HEK293 (cell line): ENCODE data around the gene KLF2.

Experiments used
- CTCF ChIA-PET: fragments of 350-600 bp; formaldehyde crosslinking; extraction: SDS; loops from one replicate; lab custom pipeline; 2021; ENCODE audit warnings: antibody characterized with exemption; lab: Yijun Ruan, JAX
- POLR2A ChIA-PET: fragments of 300-600 bp; formaldehyde crosslinking; extraction: SDS; loops from one replicate; lab custom pipeline; 2020; ENCODE audit warnings: antibody characterized with exemption, inconsistent platforms; lab: Yijun Ruan, JAX
- H3K27ac ChIP-seq: fragments of 200-500 bp; sonication (Bioruptor generic); 2 replicates; pipeline ENCODE4 v1.5.1; 2014; ENCODE audit warnings: low read depth, low read length, control low read depth, inconsistent platforms; ENCODE audit errors: extremely low read depth
- H3K36me3 ChIP-seq, 2 experiments: fragments of 200-500 bp in 1 of 2; sonication (Bioruptor generic) in 1 of 2; 1 replicate in 1 of 2; 2 replicates in 1 of 2; pipeline ENCODE4 v1.5.1; 2014 to 2017; ENCODE audit warnings: inconsistent platforms in 2 of 2, low read length in 2 of 2; ENCODE audit not compliant: control insufficient read depth in 2 of 2, insufficient read depth in 1 of 2
- H3K4me1 ChIP-seq: fragments of 200-500 bp; sonication (Bioruptor generic); 2 replicates; pipeline ENCODE4 v1.5.1; 2014; ENCODE audit warnings: mild to moderate bottlenecking, low read length, inconsistent platforms; ENCODE audit not compliant: control insufficient read depth, insufficient read depth
- H3K4me3 ChIP-seq: 2 replicates; pipeline ENCODE4 v1.5.1; 2011; ENCODE audit warnings: low read depth, mild to moderate bottlenecking, control low read depth, low read length, moderate library complexity
- H3K9me3 ChIP-seq: fragments of 200-500 bp; sonication (Bioruptor generic); 2 replicates; pipeline ENCODE4 v1.5.1; 2014; ENCODE audit warnings: low read depth, low read length, inconsistent platforms; ENCODE audit not compliant: control insufficient read depth, insufficient read depth
- GLIS1 ChIP-seq: fragments of 450-650 bp; formaldehyde crosslinking; IDR thresholded peaks from 2 replicates; pipeline ENCODE4 v1.5.1; 2016; ENCODE audit warnings: missing biosample characterization, missing genetic modification characterization
- KLF10 ChIP-seq: fragments of 450-650 bp; IDR thresholded peaks from 2 replicates; pipeline ENCODE4 v1.5.1; 2018; ENCODE audit warnings: missing biosample characterization, mild to moderate bottlenecking, missing genetic modification characterization
- KLF8 ChIP-seq: fragments of 450-650 bp; formaldehyde crosslinking; IDR thresholded peaks from 2 replicates; pipeline ENCODE4 v1.5.1; 2016; ENCODE audit warnings: missing biosample characterization, missing genetic modification characterization
- ZBTB21 ChIP-seq: fragments of 450-650 bp; formaldehyde crosslinking; IDR thresholded peaks from 2 replicates; pipeline ENCODE4 v1.5.1; 2017; ENCODE audit warnings: missing biosample characterization, missing genetic modification characterization
- ZNF10 ChIP-seq: fragments of 450-650 bp; formaldehyde crosslinking; IDR thresholded peaks from 2 replicates; pipeline ENCODE4 v1.5.1; 2017; ENCODE audit warnings: missing biosample characterization, missing genetic modification characterization
- ZNF157 ChIP-seq: fragments of 450-650 bp; formaldehyde crosslinking; IDR thresholded peaks from 2 replicates; pipeline ENCODE4 v1.5.1; 2016; ENCODE audit warnings: missing biosample characterization, missing genetic modification characterization
- ZNF239 ChIP-seq: fragments of 450-650 bp; formaldehyde crosslinking; IDR thresholded peaks from 2 replicates; pipeline ENCODE4 v1.5.1; 2016; ENCODE audit warnings: missing biosample characterization, missing genetic modification characterization
- ZNF24 ChIP-seq: fragments of 450-650 bp; formaldehyde crosslinking; IDR thresholded peaks from 2 replicates; pipeline ENCODE4 v1.5.1; 2016; ENCODE audit warnings: missing biosample characterization, missing genetic modification characterization
- ZNF362 ChIP-seq: fragments of 450-650 bp; formaldehyde crosslinking; IDR thresholded peaks from 2 replicates; pipeline ENCODE4 v1.5.1; 2016; ENCODE audit warnings: missing biosample characterization, missing genetic modification characterization
- ZNF366 ChIP-seq: fragments of 450-650 bp; formaldehyde crosslinking; conservative IDR thresholded peaks from 2 replicates; pipeline ENCODE4 v1.5.1; 2016; ENCODE audit warnings: missing biosample characterization, missing genetic modification characterization
- ZNF558 ChIP-seq: fragments of 450-650 bp; formaldehyde crosslinking; IDR thresholded peaks from 2 replicates; pipeline ENCODE4 v1.5.1; 2016; ENCODE audit warnings: missing biosample characterization, missing genetic modification characterization
- ZSCAN30 ChIP-seq: fragments of 450-650 bp; IDR thresholded peaks from 2 replicates; pipeline ENCODE4 v1.5.1; 2018; ENCODE audit warnings: missing biosample characterization, mild to moderate bottlenecking, missing genetic modification characterization, moderate library complexity
- TF ChIP-seq, protein P1 (sequence below): fragments of 450-650 bp; formaldehyde crosslinking; IDR thresholded peaks from 2 replicates; pipeline ENCODE4 v1.5.1; 2016; ENCODE audit warnings: missing biosample characterization, missing genetic modification characterization

The KLF2 gene

DNA sequence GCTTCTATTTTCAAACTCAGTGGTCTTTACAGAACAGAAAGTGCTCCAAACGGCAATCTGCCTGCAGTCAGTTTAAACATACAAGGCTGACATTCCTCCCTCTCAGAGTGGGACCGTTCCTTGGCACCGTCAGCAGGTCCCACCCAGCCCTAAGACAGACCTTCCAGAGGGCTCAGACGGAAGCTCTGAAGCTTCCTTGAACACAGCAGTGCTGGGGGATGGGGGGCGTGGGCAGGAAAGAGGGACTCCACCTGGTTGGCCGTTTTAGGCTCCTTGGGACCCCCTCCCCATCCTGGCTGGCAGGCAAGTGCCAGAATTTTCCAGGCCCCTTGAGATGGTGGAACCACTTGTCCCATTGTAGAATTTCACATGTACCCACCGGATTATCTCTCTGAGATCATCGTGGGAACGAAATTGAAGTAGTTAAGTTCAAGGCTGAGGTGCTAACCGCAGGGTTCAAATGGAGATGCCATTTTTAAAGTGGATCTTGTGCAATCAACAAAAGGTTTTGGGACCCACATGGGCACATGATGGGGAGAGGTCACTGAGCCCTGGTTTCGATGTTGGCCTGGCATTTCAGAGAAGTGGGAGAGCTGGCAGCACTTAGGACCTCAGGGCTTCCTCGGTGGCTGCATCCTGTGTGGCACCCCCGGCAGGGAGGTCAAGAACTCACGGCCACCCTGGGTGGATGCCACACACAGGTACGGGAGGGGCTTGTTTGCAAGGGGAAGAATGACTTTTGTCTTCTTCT lies 46.2 kb downstream of the KLF2 start:
- no peaks in the 10 kb centered on the region; the same call in 1 of the 2 replicates for H3K4me1 ChIP-seq
- no peak overlapping the region for H3K4me3 ChIP-seq
- ChIA-PET CTCF (interaction anchor here (0.6 to 0.7 kb wide), 2 partner anchors 11 to 209 kb away, joined by 3 to 5 read pairs; no protein-coding TSS in a partner anchor), POLR2A (no interaction called here)
- TF ChIP-seq GLIS1 (tag by site-specific recombination) (peak; percentile 27; the same call in 1 of the 2 replicates), ZNF10 (tag by site-specific recombination) (no peak), ZNF24 (tag by site-specific recombination) (no peak)
- H3K27ac ChIP-seq: no peak overlapping the region
- H3K36me3 ChIP-seq: peaks cover 0 to 38% of the 10 kb centered on the region in 2 experiments; a peak in 1 of 3 replicates
- H3K9me3 ChIP-seq: no peaks in the 10 kb centered on the region

GRCh38 chr19:16371540-16371986 lies 46.9 kb downstream of the KLF2 start:
- no peaks in the 10 kb centered on the region for H3K9me3 ChIP-seq
- POLR2A ChIA-PET: no interaction called here
- no peak overlapping the region for H3K27ac ChIP-seq
- H3K36me3 ChIP-seq: peaks cover 0 to 45% of the 10 kb centered on the region in 2 experiments; a peak in 1 of 3 replicates
- TF ChIP-seq ZBTB21: no peak
- no peak for TF ChIP-seq ZSCAN30 (tag by site-specific recombination)
- no peak for TF ChIP-seq KLF8 (tag by site-specific recombination)
- TF ChIP-seq ZNF362: no peak
- no peak for TF ChIP-seq GLIS1 (tag by site-specific recombination)
- TF ChIP-seq, protein P1, sequence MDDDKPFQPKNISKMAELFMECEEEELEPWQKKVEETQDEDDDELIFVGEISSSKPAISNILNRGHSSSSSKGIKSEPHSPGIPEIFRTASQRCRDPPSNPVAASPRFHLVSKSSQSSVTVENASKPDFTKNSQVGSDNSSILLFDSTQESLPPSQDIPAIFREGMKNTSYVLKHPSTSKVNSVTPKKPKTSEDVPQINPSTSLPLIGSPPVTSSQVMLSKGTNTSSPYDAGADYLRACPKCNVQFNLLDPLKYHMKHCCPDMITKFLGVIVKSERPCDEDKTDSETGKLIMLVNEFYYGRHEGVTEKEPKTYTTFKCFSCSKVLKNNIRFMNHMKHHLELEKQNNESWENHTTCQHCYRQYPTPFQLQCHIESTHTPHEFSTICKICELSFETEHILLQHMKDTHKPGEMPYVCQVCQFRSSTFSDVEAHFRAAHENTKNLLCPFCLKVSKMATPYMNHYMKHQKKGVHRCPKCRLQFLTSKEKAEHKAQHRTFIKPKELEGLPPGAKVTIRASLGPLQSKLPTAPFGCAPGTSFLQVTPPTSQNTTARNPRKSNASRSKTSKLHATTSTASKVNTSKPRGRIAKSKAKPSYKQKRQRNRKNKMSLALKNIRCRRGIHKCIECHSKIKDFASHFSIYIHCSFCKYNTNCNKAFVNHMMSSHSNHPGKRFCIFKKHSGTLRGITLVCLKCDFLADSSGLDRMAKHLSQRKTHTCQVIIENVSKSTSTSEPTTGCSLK (tag by site-specific recombination): no peak
- TF ChIP-seq KLF10 (tag by site-specific recombination): no peak
- TF ChIP-seq, all 188 proteins: peak for 0
- CTCF ChIA-PET: interaction anchor here (0.6 to 0.7 kb wide), 2 partner anchors 11 to 210 kb away, joined by 3 to 5 read pairs; no protein-coding TSS in a partner anchor
- no peak overlapping the region for H3K4me3 ChIP-seq
- no peaks in the 10 kb centered on the region; the same call in 1 of the 2 replicates for H3K4me1 ChIP-seq

DNA sequence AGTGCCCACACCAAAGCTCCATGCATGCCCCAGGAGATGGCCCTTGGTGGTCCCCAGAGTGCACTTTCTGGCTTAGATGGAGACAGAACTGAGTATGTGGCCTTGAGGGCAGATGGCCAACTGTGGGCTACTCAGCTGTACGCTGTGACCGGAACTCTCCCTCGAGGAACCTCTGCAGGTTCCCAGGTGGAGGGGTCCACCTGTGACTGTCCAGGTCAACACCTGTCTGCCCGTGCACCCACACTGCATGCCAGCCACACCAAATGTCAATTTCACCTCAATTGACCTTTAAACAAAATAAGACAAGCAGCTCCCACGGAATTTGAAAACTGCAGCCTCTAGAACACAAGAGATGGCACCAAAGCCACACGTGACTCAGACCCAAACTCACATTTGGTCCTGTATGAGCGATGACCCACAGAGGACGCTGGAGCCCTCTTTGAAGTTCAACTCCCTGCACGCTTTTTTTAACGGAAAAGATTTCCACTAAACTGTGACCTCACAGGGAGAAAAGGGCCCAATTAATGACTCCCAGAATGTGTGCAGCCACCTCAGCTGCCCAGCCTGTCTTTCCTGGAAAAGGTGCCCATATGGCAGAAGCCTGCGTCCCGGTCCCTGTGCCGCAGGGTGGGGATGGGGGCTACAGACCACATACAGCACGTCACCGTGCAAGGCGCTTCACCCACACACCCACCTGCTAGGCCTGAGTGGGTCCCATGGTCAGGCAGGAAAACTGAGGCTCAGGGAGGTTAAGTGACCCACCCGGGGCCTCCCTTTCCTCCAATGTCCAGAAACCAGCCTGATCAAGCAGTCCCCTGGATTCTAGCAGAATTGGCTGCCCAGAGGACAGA lies 47.7 kb downstream of the KLF2 start:
- POLR2A ChIA-PET: no interaction called here
- H3K27ac ChIP-seq: no peak overlapping the region
- CTCF ChIA-PET: interaction anchor here (0.6 kb wide), 1 partner anchor 180 kb away, joined by 3 read pairs; no protein-coding TSS in a partner anchor
- TF ChIP-seq ZNF157 (tag by site-specific recombination): peak; percentile 70
- no peak for TF ChIP-seq ZNF366
- no peak for TF ChIP-seq ZNF558 (tag by site-specific recombination)
- TF ChIP-seq ZNF239 (tag by site-specific recombination): no peak
- no peaks in the 10 kb centered on the region for H3K9me3 ChIP-seq
- H3K4me1 ChIP-seq: no peaks in the 10 kb centered on the region
- H3K36me3 ChIP-seq: peaks cover 0 to 53% of the 10 kb centered on the region in 2 experiments; a peak in 1 of 3 replicates
- no peak overlapping the region for H3K4me3 ChIP-seq
